Fibroblast of mammary gland (primary cell): ENCODE measurements around the gene PRKCSH.

Experiments
- DNase-seq: peaks from one replicate; pipeline ENCODE4 v3.0.0-alpha.2; 2010; ENCODE audit warnings: low read depth
- H3K4me3 ChIP-seq: 2 replicates; pipeline ENCODE4 v1.5.1; 2011; ENCODE audit warnings: low read depth, mild to moderate bottlenecking, low read length, moderate library complexity; ENCODE audit not compliant: control insufficient read depth
- TF ChIP-seq, protein P1 (sequence below): conservative IDR thresholded peaks from 2 replicates; pipeline ENCODE4 v1.5.1; 2011; ENCODE audit warnings: low read depth, low read length, inconsistent platforms; ENCODE audit not compliant: control insufficient read depth, insufficient read depth

Gene PRKCSH

DNA sequence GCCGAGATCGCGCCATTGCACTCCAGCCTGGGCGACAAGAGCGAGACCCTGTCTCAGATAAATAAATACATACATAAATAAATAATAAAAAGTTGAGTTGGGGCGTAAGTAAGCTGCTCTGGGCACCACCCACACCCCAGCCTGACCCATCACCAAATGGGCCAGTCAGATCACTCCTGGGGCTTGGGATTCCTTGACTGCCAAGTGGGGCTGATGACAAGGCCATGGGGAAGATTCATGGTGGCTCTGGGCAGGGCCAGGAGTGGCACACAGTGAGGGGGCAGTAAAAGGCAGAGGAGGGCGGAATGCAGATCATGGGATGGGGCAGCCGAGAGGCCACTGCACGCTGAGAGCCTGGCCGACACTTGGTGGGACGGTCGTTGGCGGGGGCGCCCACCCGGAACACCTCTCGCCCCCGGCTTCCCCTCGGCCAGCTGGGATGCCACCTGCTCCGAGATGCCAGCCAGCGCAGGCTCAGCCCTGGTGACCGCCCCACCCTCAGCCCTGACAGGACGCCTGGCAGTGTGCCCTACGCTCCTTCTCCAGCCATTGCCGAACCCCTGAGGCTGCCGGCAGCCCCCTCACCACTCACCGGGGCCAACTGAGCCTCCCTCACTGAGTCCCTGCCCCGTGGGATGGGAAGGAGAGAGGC, 59.3 kb downstream of the PRKCSH start:
- no peak for DNase-seq

DNA sequence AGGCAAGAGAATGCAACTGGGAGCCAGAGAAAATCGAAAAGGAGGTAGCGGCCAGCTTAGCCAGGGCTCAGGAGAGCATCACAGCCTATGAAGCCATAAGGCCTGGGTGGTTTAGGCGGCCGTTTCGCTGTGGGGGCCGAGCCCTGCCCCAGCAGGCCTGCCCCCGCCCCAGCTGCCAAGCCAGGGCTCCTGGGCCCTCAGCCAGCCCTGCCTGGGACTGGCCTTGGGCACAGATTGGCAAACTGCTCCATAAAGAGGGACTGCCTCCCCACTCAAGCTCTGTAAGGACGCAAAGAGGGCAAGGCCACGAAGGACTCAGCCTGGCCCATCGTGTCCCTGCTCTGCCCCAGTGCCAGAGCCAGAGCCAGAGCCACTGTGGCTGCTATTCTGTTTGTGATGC, 60.0 kb downstream of the PRKCSH start:
- TF ChIP-seq, protein P1, sequence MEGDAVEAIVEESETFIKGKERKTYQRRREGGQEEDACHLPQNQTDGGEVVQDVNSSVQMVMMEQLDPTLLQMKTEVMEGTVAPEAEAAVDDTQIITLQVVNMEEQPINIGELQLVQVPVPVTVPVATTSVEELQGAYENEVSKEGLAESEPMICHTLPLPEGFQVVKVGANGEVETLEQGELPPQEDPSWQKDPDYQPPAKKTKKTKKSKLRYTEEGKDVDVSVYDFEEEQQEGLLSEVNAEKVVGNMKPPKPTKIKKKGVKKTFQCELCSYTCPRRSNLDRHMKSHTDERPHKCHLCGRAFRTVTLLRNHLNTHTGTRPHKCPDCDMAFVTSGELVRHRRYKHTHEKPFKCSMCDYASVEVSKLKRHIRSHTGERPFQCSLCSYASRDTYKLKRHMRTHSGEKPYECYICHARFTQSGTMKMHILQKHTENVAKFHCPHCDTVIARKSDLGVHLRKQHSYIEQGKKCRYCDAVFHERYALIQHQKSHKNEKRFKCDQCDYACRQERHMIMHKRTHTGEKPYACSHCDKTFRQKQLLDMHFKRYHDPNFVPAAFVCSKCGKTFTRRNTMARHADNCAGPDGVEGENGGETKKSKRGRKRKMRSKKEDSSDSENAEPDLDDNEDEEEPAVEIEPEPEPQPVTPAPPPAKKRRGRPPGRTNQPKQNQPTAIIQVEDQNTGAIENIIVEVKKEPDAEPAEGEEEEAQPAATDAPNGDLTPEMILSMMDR = no peak

More for the DNA sequence above, 59.3 kb downstream of the PRKCSH start:
- TF ChIP-seq, protein P1 = no peak
- H3K4me3 ChIP-seq = no peak overlapping the region

DNA sequence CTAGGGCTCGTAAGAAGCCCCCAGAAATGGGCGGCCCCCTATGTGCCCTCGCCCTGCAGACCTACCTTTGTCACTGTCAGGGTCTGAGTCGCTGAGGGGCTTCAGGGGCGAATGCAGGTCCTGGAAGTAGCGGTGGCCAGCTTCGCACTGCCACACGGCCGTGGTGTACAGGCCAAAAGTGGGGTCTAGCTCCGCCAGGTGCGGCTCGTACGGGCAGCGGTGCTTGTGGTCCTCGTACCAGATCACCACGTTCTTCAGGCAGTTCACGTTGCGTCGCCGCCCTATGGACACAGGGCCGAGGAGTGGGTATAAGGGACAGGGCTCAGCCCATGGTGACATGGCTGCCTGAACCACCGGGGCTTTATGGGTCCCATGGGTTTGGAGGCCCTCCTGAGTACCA, 60.5 kb downstream of the PRKCSH start:
- H3K4me3 ChIP-seq = no peak overlapping the region
- TF ChIP-seq, protein P1 = no peak
- DNase-seq = no peak

More for the DNA sequence above, 60.0 kb downstream of the PRKCSH start:
- no peak for DNase-seq
- H3K4me3 ChIP-seq = no peak overlapping the region

DNA sequence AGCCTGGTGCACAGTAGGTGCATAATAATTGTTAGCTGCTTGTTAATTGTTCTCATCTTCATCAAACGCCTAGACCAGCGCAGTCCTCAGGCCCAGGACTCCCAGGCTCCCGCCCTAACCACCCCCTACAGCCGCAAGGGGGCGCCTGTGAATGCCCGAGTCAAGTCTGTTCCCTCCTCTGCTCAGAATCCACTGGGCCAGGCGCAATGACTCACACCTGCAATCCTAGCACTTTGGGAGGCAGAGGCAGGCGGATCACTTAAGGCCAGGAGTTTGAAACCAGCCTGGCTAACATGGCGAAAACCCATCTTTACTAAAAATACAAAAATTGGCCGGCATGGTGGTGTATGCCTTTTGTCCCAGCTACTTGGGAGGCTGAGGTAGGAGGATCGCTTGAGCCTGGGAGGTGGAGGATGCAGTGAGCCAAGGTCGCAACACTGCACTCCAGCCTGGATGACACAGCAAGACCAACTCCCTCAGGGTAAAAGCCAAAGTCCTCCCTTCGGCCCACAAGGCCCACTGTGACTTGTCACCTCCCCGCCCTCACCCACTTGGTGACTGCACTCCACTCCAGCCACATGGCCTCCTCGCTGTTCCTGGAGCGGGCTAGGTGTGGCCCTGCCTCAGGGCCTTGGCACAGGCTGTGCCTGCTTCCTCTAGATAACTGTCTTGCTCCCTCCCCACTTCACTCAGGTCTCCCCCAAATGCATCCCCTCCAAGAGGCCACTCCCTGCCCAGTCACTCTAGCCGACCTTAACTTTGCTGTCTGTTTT, 61.1 kb downstream of the PRKCSH start:
- H3K4me3 ChIP-seq = no peak overlapping the region
- DNase-seq = peak; percentile 89
- TF ChIP-seq, protein P1 = peak; percentile 77

DNA sequence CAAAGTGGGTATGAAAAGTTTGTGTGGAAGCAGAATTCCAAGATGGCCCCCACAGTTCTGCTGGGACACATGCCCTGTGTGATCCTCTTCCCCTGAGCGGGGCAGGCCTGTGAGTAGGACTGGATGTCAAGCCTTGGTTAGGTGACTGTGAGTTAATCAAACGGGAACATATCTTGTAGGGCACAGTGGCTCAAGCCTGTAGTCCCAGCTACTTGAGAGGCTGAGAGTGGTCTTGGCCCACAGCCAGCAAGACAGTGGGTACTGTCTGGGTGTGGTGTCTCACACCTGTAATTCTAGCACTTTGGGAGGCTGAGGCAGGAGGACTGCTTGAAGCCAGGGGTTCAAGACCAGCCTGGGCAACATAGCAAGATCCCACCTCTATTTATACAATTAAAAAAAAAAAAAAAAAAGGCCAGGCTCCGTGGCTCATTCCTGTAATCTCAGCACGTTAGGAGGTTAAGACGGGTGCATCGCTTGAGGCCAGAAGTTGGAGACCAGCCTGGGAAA, 63.8 kb downstream of the PRKCSH start:
- H3K4me3 ChIP-seq = no peak overlapping the region
- no peak for DNase-seq
- TF ChIP-seq, protein P1 = no peak

DNA sequence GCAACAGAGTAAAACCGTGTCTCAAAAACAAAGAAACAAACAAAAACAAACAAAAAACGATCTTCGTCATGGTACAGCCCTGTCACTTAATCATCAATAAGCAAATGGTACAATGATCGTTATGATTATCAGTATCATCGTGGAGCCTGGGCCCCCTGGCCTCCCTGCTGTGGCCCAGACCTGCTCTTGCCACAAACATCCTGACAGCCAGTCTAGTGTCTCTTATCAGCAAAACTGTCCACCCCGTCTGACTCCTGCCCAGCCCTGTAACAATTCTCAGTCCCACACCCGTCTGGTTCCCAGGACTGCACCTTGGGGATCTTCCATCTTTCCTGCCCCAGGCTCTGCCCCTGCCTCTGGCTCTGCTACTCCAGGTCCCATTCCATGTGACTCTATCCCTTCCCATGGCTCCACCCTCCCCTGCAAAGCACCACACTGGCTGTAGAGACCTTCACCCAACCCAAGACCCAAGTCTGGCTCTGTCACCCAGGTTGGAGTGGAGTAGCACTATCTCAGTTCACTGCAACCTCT, 64.5 kb downstream of the PRKCSH start:
- TF ChIP-seq, protein P1 = no peak
- H3K4me3 ChIP-seq = no peak overlapping the region
- DNase-seq = no peak
